GM23338 (cell line): ENCODE data around the gene GOLM1. TPM values are rescaled to one million over a fixed set of nuclear protein-coding genes. Genes with fewer than 3 reads are reported as not detected.

Source experiments
- ATAC-seq: fragments of 200-7000 bp; cut with Tn5 transposase; 3 replicates; pipeline ENCODE4 v1.9.1; 2020
- DNase-seq: peaks from one replicate; pipeline ENCODE4 v3.0.0-alpha.2; 2015; ENCODE audit warnings: low spot score
- H2AFZ ChIP-seq: fragments of 200-600 bp; sonication (generic); 2 replicates; pipeline ENCODE4 v1.8.0; 2016; ENCODE audit warnings: antibody characterized with exemption, mild to moderate bottlenecking, moderate library complexity
- H3F3A ChIP-seq: fragments of 200-600 bp; sonication (generic); replicated peaks from 2 replicates; pipeline ENCODE4 v1.8.0; 2017; ENCODE audit warnings: antibody characterized with exemption, mixed run types, low read depth
- H3K27ac ChIP-seq: fragments of 200-600 bp; sonication (generic); 2 replicates; pipeline ENCODE4 v1.6.1; 2016; ENCODE audit warnings: low read depth
- H3K27me3 ChIP-seq: fragments of 200-600 bp; sonication (generic); 2 replicates; pipeline ENCODE4 v1.8.0; 2016; ENCODE audit warnings: mild to moderate bottlenecking, mixed run types, moderate library complexity; ENCODE audit not compliant: insufficient read depth
- H3K36me3 ChIP-seq: fragments of 200-600 bp; sonication (generic); 2 replicates; pipeline ENCODE4 v1.8.0; 2016; ENCODE audit warnings: mild to moderate bottlenecking; ENCODE audit not compliant: insufficient read depth
- H3K4me1 ChIP-seq: fragments of 200-600 bp; sonication (generic); 2 replicates; pipeline ENCODE4 v1.8.0; 2016; ENCODE audit warnings: mild to moderate bottlenecking, moderate library complexity; ENCODE audit not compliant: insufficient read depth
- H3K4me2 ChIP-seq: fragments of 200-600 bp; sonication (generic); 2 replicates; pipeline ENCODE4 v1.7.1; 2017; ENCODE audit warnings: mixed run types
- H3K4me3 ChIP-seq: fragments of 200-600 bp; sonication (generic); 2 replicates; pipeline ENCODE4 v1.6.1; 2016; ENCODE audit warnings: mixed run types
- H3K79me2 ChIP-seq: fragments of 200-600 bp; sonication (generic); replicated peaks from 2 replicates; pipeline ENCODE4 v1.8.0; 2017; ENCODE audit warnings: mild to moderate bottlenecking; ENCODE audit not compliant: insufficient read depth
- H3K9me2 ChIP-seq: fragments of 200-600 bp; sonication (generic); 2 replicates; pipeline ENCODE4 v1.8.0; 2017; ENCODE audit not compliant: insufficient read depth
- H4K20me1 ChIP-seq: fragments of 200-600 bp; sonication (generic); replicated peaks from 2 replicates; pipeline ENCODE4 v1.8.0; 2017; ENCODE audit warnings: mild to moderate bottlenecking; ENCODE audit not compliant: insufficient read depth
- H3K27ac Mint-ChIP-seq: 2 replicates; pipeline ENCODE4 v1.8.0; 2020; ENCODE audit warnings: inconsistent platforms, mild to moderate bottlenecking, moderate library complexity, mixed read lengths
- H3K27me3 Mint-ChIP-seq: 3 replicates; pipeline ENCODE4 v1.8.0; 2022; ENCODE audit warnings: low read depth, mild to moderate bottlenecking, moderate library complexity, mixed read lengths, inconsistent platforms; ENCODE audit not compliant: insufficient read depth, poor library complexity
- H3K36me3 Mint-ChIP-seq: 3 replicates; pipeline ENCODE4 v1.8.0; 2021; ENCODE audit warnings: low read depth, mild to moderate bottlenecking, inconsistent platforms, moderate library complexity, mixed read lengths
- H3K4me1 Mint-ChIP-seq: 3 replicates; pipeline ENCODE4 v1.8.0; 2020; ENCODE audit warnings: mild to moderate bottlenecking, inconsistent platforms, mixed read lengths
- H3K4me3 Mint-ChIP-seq: 3 replicates; pipeline ENCODE4 v1.8.0; 2021; ENCODE audit warnings: moderate library complexity, mild to moderate bottlenecking, inconsistent platforms, mixed read lengths
- H3K9me3 Mint-ChIP-seq: 3 replicates; pipeline ENCODE4 v1.8.0; 2020; ENCODE audit warnings: moderate library complexity, mild to moderate bottlenecking, inconsistent platforms, mixed read lengths
- CREB1 ChIP-seq: fragments of 250-450 bp; sonication (Bioruptor Pico); IDR thresholded peaks from 2 replicates; pipeline ENCODE4 v1.5.0; 2020; ENCODE audit warnings: low read depth, mild to moderate bottlenecking, moderate library complexity
- EZH2 ChIP-seq: fragments of 200-600 bp; sonication (generic); IDR thresholded peaks from one replicate; pipeline ENCODE4 v1.8.0; 2017; ENCODE audit warnings: antibody characterized with exemption, mild to moderate bottlenecking, low read depth; ENCODE audit not compliant: unreplicated experiment
- EZH2phosphoT487 ChIP-seq: fragments of 200-600 bp; sonication (generic); IDR thresholded peaks from one replicate; pipeline ENCODE4 v1.8.1; 2018; ENCODE audit warnings: antibody characterized with exemption; ENCODE audit not compliant: unreplicated experiment
- NANOG ChIP-seq: IDR thresholded peaks from 2 replicates; pipeline ENCODE4 v1.6.1; 2016; ENCODE audit warnings: antibody characterized with exemption, borderline replicate concordance
- POLR2AphosphoS5 ChIP-seq: IDR thresholded peaks from 2 replicates; pipeline ENCODE4 v1.6.1; 2016; ENCODE audit warnings: antibody characterized with exemption, low read depth
- STAT1 ChIP-seq: IDR thresholded peaks from one replicate; pipeline ENCODE4 v1.6.1; 2016; ENCODE audit warnings: antibody characterized with exemption; ENCODE audit not compliant: unreplicated experiment
- ZNF114 ChIP-seq: fragments of 250-450 bp; sonication (Bioruptor Pico); IDR thresholded peaks from 2 replicates; pipeline ENCODE4 v1.5.0; 2020; ENCODE audit warnings: mild to moderate bottlenecking, moderate library complexity
- ZNF331 ChIP-seq: fragments of 250-450 bp; sonication (Bioruptor Pico); IDR thresholded peaks from 2 replicates; pipeline ENCODE4 v1.5.0; 2020; ENCODE audit warnings: low read depth, mild to moderate bottlenecking, moderate library complexity
- polyA plus RNA-seq: library from polyadenylated mRNA; unstranded; fragments of >200 nt; fragmentation: Nextera tagmentation; extraction: Ambion mirVana; gene quantifications from 2 replicates; pipeline ENCODE4 v1.2.1, GENCODE V29; 2016
- total RNA-seq: library from RNA; depleted of rRNA; stranded (reverse); fragments of >200 nt; shearing (Covaris generic); gene quantifications from 2 replicates; pipeline ENCODE4 v1.2.3, GENCODE V29; 2014
- TF ChIP-seq, protein P1 (sequence below): fragments of 250-450 bp; sonication (Bioruptor Pico); IDR thresholded peaks from 2 replicates; pipeline ENCODE4 v1.5.0; 2020; ENCODE audit warnings: mild to moderate bottlenecking, moderate library complexity
- TF ChIP-seq, protein P2 (sequence below), 2 experiments: fragments of 200-600 bp in 1 of 2; sonication (generic) in 1 of 2; conservative IDR thresholded peaks; 2 replicates each; pipeline versions ENCODE4 v1.5.1 to v1.6.1; 2016 to 2017; ENCODE audit warnings: antibody characterized with exemption in 2 of 2, low read depth in 2 of 2, mild to moderate bottlenecking in 2 of 2, moderate library complexity in 1 of 2
- TF ChIP-seq, protein P3 (sequence below): IDR thresholded peaks from one replicate; pipeline ENCODE4 v1.6.1; 2018; ENCODE audit warnings: antibody characterized with exemption; ENCODE audit not compliant: unreplicated experiment

GOLM1 gene
- total and polyA plus RNA-seq, 2 experiments from 2014 or later = 58.3 to 92.4 TPM

DNA sequence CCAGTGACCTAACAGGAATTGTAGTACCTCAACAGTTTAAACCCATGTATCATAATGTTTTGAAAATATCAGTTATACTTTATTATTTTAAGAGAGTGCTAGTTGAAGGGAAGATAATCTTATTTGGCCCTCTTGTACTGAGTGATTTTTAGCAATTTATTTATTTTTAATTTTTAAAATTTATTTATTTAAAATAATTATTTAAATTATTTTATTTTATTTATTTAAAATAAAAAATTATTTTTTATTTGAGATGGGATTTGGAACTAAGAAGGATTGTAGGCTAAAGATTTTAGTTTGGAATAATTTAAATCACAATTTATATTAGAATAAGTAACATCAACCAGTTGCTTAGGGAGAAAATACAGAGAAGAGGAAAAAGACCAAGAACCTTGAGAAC is 104.3 kb downstream of the GOLM1 start:
- Histone ChIP-seq H2AFZ (no peak overlapping the region), H3K27me3 (no peaks in the 10 kb centered on the region), H3K4me2 (no peak overlapping the region), H4K20me1 (no peaks in the 10 kb centered on the region; the same call in 1 of the 2 replicates), H3K36me3 (peaks cover 8% of the 10 kb centered on the region; the same call in 1 of the 2 replicates), H3K27ac (no peak overlapping the region), H3F3A (no peaks in the 10 kb centered on the region), H3K9me2 (0 out of 2 replicates have a peak, but pooled peaks cover 4% of the 10 kb centered on the region), H3K4me3 (no peak overlapping the region), H3K4me1 (no peaks in the 10 kb centered on the region), H3K79me2 (0 out of 2 replicates have a peak, but pooled peaks cover 2% of the 10 kb centered on the region)
- Mint-ChIP-seq H3K27me3 (no peaks in the 10 kb centered on the region), H3K36me3 (peaks cover 47% of the 10 kb centered on the region), H3K9me3 (no peaks in the 10 kb centered on the region), H3K27ac (no peak overlapping the region), H3K4me3 (no peak overlapping the region), H3K4me1 (no peaks in the 10 kb centered on the region)
- DNase-seq (no peak), ATAC-seq (no peak)
- TF ChIP-seq, protein P1, sequence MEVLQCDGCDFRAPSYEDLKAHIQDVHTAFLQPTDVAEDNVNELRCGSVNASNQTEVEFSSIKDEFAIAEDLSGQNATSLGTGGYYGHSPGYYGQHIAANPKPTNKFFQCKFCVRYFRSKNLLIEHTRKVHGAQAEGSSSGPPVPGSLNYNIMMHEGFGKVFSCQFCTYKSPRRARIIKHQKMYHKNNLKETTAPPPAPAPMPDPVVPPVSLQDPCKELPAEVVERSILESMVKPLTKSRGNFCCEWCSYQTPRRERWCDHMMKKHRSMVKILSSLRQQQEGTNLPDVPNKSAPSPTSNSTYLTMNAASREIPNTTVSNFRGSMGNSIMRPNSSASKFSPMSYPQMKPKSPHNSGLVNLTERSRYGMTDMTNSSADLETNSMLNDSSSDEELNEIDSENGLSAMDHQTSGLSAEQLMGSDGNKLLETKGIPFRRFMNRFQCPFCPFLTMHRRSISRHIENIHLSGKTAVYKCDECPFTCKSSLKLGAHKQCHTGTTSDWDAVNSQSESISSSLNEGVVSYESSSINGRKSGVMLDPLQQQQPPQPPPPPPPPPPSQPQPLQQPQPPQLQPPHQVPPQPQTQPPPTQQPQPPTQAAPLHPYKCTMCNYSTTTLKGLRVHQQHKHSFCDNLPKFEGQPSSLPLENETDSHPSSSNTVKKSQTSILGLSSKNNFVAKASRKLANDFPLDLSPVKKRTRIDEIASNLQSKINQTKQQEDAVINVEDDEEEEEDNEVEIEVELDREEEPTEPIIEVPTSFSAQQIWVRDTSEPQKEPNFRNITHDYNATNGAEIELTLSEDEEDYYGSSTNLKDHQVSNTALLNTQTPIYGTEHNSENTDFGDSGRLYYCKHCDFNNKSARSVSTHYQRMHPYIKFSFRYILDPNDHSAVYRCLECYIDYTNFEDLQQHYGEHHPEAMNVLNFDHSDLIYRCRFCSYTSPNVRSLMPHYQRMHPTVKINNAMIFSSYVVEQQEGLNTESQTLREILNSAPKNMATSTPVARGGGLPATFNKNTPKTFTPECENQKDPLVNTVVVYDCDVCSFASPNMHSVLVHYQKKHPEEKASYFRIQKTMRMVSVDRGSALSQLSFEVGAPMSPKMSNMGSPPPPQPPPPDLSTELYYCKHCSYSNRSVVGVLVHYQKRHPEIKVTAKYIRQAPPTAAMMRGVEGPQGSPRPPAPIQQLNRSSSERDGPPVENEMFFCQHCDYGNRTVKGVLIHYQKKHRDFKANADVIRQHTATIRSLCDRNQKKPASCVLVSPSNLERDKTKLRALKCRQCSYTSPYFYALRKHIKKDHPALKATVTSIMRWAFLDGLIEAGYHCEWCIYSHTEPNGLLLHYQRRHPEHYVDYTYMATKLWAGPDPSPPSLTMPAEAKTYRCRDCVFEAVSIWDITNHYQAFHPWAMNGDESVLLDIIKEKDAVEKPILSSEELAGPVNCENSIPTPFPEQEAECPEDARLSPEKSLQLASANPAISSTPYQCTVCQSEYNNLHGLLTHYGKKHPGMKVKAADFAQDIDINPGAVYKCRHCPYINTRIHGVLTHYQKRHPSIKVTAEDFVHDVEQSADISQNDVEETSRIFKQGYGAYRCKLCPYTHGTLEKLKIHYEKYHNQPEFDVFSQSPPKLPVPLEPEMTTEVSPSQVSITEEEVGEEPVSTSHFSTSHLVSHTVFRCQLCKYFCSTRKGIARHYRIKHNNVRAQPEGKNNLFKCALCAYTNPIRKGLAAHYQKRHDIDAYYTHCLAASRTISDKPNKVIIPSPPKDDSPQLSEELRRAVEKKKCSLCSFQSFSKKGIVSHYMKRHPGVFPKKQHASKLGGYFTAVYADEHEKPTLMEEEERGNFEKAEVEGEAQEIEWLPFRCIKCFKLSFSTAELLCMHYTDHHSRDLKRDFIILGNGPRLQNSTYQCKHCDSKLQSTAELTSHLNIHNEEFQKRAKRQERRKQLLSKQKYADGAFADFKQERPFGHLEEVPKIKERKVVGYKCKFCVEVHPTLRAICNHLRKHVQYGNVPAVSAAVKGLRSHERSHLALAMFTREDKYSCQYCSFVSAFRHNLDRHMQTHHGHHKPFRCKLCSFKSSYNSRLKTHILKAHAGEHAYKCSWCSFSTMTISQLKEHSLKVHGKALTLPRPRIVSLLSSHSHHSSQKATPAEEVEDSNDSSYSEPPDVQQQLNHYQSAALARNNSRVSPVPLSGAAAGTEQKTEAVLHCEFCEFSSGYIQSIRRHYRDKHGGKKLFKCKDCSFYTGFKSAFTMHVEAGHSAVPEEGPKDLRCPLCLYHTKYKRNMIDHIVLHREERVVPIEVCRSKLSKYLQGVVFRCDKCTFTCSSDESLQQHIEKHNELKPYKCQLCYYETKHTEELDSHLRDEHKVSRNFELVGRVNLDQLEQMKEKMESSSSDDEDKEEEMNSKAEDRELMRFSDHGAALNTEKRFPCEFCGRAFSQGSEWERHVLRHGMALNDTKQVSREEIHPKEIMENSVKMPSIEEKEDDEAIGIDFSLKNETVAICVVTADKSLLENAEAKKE = no peak
- TF ChIP-seq NANOG (no peak), ZNF114 (CRISPR knock-in tag) (no peak), ZNF331 (CRISPR knock-in tag) (no peak), EZH2 (no peak), STAT1 (no peak), POLR2AphosphoS5 (no peak), CREB1 (CRISPR knock-in tag) (no peak), EZH2phosphoT487 (no peak)
- TF ChIP-seq, protein P2, sequence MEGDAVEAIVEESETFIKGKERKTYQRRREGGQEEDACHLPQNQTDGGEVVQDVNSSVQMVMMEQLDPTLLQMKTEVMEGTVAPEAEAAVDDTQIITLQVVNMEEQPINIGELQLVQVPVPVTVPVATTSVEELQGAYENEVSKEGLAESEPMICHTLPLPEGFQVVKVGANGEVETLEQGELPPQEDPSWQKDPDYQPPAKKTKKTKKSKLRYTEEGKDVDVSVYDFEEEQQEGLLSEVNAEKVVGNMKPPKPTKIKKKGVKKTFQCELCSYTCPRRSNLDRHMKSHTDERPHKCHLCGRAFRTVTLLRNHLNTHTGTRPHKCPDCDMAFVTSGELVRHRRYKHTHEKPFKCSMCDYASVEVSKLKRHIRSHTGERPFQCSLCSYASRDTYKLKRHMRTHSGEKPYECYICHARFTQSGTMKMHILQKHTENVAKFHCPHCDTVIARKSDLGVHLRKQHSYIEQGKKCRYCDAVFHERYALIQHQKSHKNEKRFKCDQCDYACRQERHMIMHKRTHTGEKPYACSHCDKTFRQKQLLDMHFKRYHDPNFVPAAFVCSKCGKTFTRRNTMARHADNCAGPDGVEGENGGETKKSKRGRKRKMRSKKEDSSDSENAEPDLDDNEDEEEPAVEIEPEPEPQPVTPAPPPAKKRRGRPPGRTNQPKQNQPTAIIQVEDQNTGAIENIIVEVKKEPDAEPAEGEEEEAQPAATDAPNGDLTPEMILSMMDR (conservative IDR thresholded peaks at IDR 0.05; ENCODE audit: low read depth in 2 of 2) = no peak
- TF ChIP-seq, protein P3, sequence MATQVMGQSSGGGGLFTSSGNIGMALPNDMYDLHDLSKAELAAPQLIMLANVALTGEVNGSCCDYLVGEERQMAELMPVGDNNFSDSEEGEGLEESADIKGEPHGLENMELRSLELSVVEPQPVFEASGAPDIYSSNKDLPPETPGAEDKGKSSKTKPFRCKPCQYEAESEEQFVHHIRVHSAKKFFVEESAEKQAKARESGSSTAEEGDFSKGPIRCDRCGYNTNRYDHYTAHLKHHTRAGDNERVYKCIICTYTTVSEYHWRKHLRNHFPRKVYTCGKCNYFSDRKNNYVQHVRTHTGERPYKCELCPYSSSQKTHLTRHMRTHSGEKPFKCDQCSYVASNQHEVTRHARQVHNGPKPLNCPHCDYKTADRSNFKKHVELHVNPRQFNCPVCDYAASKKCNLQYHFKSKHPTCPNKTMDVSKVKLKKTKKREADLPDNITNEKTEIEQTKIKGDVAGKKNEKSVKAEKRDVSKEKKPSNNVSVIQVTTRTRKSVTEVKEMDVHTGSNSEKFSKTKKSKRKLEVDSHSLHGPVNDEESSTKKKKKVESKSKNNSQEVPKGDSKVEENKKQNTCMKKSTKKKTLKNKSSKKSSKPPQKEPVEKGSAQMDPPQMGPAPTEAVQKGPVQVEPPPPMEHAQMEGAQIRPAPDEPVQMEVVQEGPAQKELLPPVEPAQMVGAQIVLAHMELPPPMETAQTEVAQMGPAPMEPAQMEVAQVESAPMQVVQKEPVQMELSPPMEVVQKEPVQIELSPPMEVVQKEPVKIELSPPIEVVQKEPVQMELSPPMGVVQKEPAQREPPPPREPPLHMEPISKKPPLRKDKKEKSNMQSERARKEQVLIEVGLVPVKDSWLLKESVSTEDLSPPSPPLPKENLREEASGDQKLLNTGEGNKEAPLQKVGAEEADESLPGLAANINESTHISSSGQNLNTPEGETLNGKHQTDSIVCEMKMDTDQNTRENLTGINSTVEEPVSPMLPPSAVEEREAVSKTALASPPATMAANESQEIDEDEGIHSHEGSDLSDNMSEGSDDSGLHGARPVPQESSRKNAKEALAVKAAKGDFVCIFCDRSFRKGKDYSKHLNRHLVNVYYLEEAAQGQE = no peak
